HepG2 (cell line): ENCODE data around the gene EPC1. TPM values are rescaled to one million over a fixed set of nuclear protein-coding genes. Genes with fewer than 3 reads are reported as not detected.

Experiments used
- ATAC-seq: fragments of 200-7000 bp; cut with Tn5 transposase; 3 replicates; pipeline ENCODE4 v1.9.1; 2020; ENCODE audit warnings: mild to moderate bottlenecking, moderate library complexity
- BruUV-seq: library from RNA; stranded (reverse); fragments of 400-500 nt; replicated peaks from 2 replicates; lab custom pipeline; 2021; lab: Mats Ljungman, UMichigan
- CTCF ChIA-PET: fragments of 300-600 bp; formaldehyde crosslinking; extraction: SDS; loops from one replicate; lab custom pipeline; 2021; ENCODE audit warnings: low total read pairs, inconsistent platforms, low intra/inter-chr PET ratio; lab: Yijun Ruan, JAX
- POLR2A ChIA-PET: fragments of 350-600 bp; sonication (Branson Sonifier 250); formaldehyde crosslinking; loops from one replicate; lab custom pipeline; 2020; ENCODE audit warnings: antibody characterized with exemption, inconsistent platforms; lab: Yijun Ruan, JAX
- DNase-seq: peaks from one replicate; pipeline ENCODE4 v3.0.0-alpha.2; 2015; ENCODE audit warnings: low spot score
- FAIRE-seq: peaks from 3 replicates; lab custom pipeline; 2011; peaks lifted over from hg19 to GRCh38; lab: Jason Lieb, UNC
- H2AFZ ChIP-seq: one replicate; pipeline ENCODE4 v1.6.1; 2011; ENCODE audit warnings: low read length, inconsistent platforms
- H3K27ac ChIP-seq: fragments of 300-600 bp; 3 replicates; pipeline ENCODE4 v1.8.0; 2011; ENCODE audit warnings: mixed run types, mild to moderate bottlenecking, mixed read lengths, low read length, inconsistent platforms; ENCODE audit not compliant: insufficient read depth; ENCODE audit errors: extremely low read length
- H3K27me3 ChIP-seq, 2 experiments: fragments of 200-600 bp in 1 of 2; 2 replicates in 1 of 2; 3 replicates in 1 of 2; pipeline versions ENCODE4 v1.6.0 to v1.8.0; 2011; ENCODE audit warnings: low read length in 2 of 2, mild to moderate bottlenecking in 2 of 2, moderate library complexity in 2 of 2, inconsistent platforms in 1 of 2; ENCODE audit not compliant: insufficient read depth in 2 of 2, control insufficient read depth in 1 of 2
- H3K36me3 ChIP-seq, 2 experiments: fragments of 200-600 bp in 1 of 2; replicated peaks in 1 of 2; 2 replicates in 1 of 2; 3 replicates in 1 of 2; pipeline versions ENCODE4 v1.5.1 to v1.8.0; 2011; ENCODE audit warnings: low read length in 2 of 2, inconsistent platforms in 1 of 2; ENCODE audit not compliant: insufficient read depth in 2 of 2, control insufficient read depth in 1 of 2
- H3K4me1 ChIP-seq: 2 replicates; pipeline ENCODE4 v1.5.1; 2012; ENCODE audit warnings: low read length, inconsistent platforms; ENCODE audit not compliant: insufficient read depth
- H3K4me2 ChIP-seq: 2 replicates; pipeline ENCODE4 v1.6.0; 2011; ENCODE audit warnings: low read depth, low read length, inconsistent platforms
- H3K4me3 ChIP-seq, 3 experiments: fragments of 200-600 bp in 1 of 3; sonication (generic), shearing (Covaris generic) in 1 of 3; replicated peaks in 1 of 3; 2 replicates each; pipeline ENCODE4 v1.5.1; 2011 to 2016; ENCODE audit warnings: low read length in 3 of 3, inconsistent platforms in 2 of 3, low read depth in 2 of 3, mild to moderate bottlenecking in 2 of 3, control low read depth in 1 of 3, mixed read lengths in 1 of 3; ENCODE audit not compliant: insufficient read depth in 1 of 3
- H3K79me2 ChIP-seq: one replicate; pipeline ENCODE4 v1.6.1; 2011; ENCODE audit warnings: low read length, inconsistent platforms; ENCODE audit not compliant: insufficient read depth
- H3K9ac ChIP-seq: 2 replicates; pipeline ENCODE4 v1.6.0; 2011; ENCODE audit warnings: mild to moderate bottlenecking, low read depth, low read length, inconsistent platforms; ENCODE audit not compliant: insufficient read depth
- H3K9me3 ChIP-seq: 2 replicates; pipeline ENCODE4 v1.5.1; 2012; ENCODE audit warnings: mild to moderate bottlenecking, low read length
- H4K20me1 ChIP-seq: 2 replicates; pipeline ENCODE4 v1.6.0; 2011; ENCODE audit warnings: inconsistent platforms, mild to moderate bottlenecking, low read length, moderate library complexity; ENCODE audit not compliant: insufficient read depth
- CBFB ChIP-seq: sonication (generic); formaldehyde crosslinking; IDR thresholded peaks from 2 replicates; pipeline ENCODE4 v1.4.0; 2020; ENCODE audit warnings: missing genetic modification reagents
- FOXP4 ChIP-seq: sonication (generic); formaldehyde crosslinking; IDR thresholded peaks from 2 replicates; pipeline ENCODE4 v1.4.0; 2020; ENCODE audit warnings: missing genetic modification reagents
- KAT8 ChIP-seq: IDR thresholded peaks from 2 replicates; pipeline ENCODE4 v1.6.1; 2016; ENCODE audit warnings: missing genetic modification reagents, missing compliant biosample characterization
- KDM6A ChIP-seq: IDR thresholded peaks from 2 replicates; pipeline ENCODE4 v1.6.1; 2016; ENCODE audit warnings: low read depth
- KMT2B ChIP-seq: IDR thresholded peaks from 2 replicates; pipeline ENCODE4 v1.6.1; 2016; ENCODE audit warnings: missing genetic modification reagents, missing compliant biosample characterization
- LRRFIP1 ChIP-seq: sonication (generic); formaldehyde crosslinking; conservative IDR thresholded peaks from 2 replicates; pipeline ENCODE4 v1.4.0; 2020; ENCODE audit warnings: missing genetic modification reagents
- MEIS1 ChIP-seq: sonication (generic); formaldehyde crosslinking; IDR thresholded peaks from 2 replicates; pipeline ENCODE4 v1.9.0; 2021; ENCODE audit warnings: mild to moderate bottlenecking, missing genetic modification reagents, moderate library complexity, borderline replicate concordance
- NFYC ChIP-seq: IDR thresholded peaks from 2 replicates; pipeline ENCODE4 v1.6.1; 2016; ENCODE audit warnings: missing genetic modification reagents, missing compliant biosample characterization
- POGZ ChIP-seq: sonication (generic); formaldehyde crosslinking; IDR thresholded peaks from 2 replicates; pipeline ENCODE4 v1.4.0; 2020; ENCODE audit warnings: mild to moderate bottlenecking, missing genetic modification reagents
- SAP130 ChIP-seq: IDR thresholded peaks from 2 replicates; pipeline ENCODE4 v1.6.1; 2016; ENCODE audit warnings: low read depth
- TARDBP ChIP-seq: sonication (generic); formaldehyde crosslinking; IDR thresholded peaks from 2 replicates; pipeline ENCODE4 v1.8.0; 2022; ENCODE audit warnings: mild to moderate bottlenecking, missing genetic modification reagents
- ZFP91 ChIP-seq: sonication (generic); formaldehyde crosslinking; IDR thresholded peaks from 2 replicates; pipeline ENCODE4 v1.9.0; 2022; ENCODE audit warnings: missing genetic modification reagents, mild to moderate bottlenecking, borderline replicate concordance
- ZNF124 ChIP-seq: sonication (generic); formaldehyde crosslinking; IDR thresholded peaks from 2 replicates; pipeline ENCODE4 v1.4.0; 2020; ENCODE audit warnings: missing genetic modification reagents
- ZNF33A ChIP-seq: sonication (generic); formaldehyde crosslinking; IDR thresholded peaks from 2 replicates; pipeline ENCODE4 v1.5.1; 2020; ENCODE audit warnings: missing genetic modification reagents, mild to moderate bottlenecking, moderate library complexity, borderline replicate concordance
- WGBS: methylation state at CpG from one replicate; pipeline ENCODE4 v1.1.6; 2017; ENCODE audit warnings: low lambda C conversion rate; 5-methylcytosine and 5-hydroxymethylcytosine counted together
- in situ Hi-C: cut with HindIII; loops from 2 replicates; pipeline ENCODE4 v1.10.0; 2017; ENCODE audit warnings: low pct_unique_long_range_greater_than_20kb; ENCODE audit not compliant: extremely low pct_ligation_motif_present
- intact Hi-C: fragments of 100-400 bp; cut with micrococcal nuclease; formaldehyde crosslinking; loops from one replicate; pipeline ENCODE4 v1.10.0; 2022; ENCODE audit not compliant: unreplicated experiment
- polyA plus RNA-seq, 8 experiments: library from polyadenylated mRNA; depleted of rRNA in 3 of 8; stranded (reverse) in 7 of 8; unstranded in 1 of 8; fragments of >200 nt; fragmentation: Illumina TruSeq in 4 of 8; extraction: Trizol in 4 of 8; gene quantifications; 2 replicates each; pipeline versions ENCODE4 v1.2.1 to v1.2.3, GENCODE V29; 2011 to 2016; ENCODE audit warnings: low read depth in 4 of 8, missing spikeins in 1 of 8, mixed read lengths in 1 of 8; ENCODE audit not compliant: insufficient read depth in 1 of 8
- total RNA-seq, 5 experiments: library from RNA; depleted of rRNA; stranded (reverse); fragments of >200 nt; fragmentation: Illumina TruSeq; extraction: Trizol; gene quantifications; 2 replicates each; pipeline ENCODE4 v1.2.3, GENCODE V29; 2016; ENCODE audit warnings: low read depth in 1 of 5

The EPC1 gene
- total and polyA plus RNA-seq, 2 of the 13 experiments (the other 11 are each of a cell fraction or from before 2014, with no cell fraction given), result 28.7 to 44.2 TPM

GRCh38 chr10:32379318-32379949, 32.5 kb upstream of the EPC1 start (continued):
- TF ChIP-seq MEIS1 (CRISPR knock-in tag), result no peak

GRCh38 chr10:32378363-32379317, 31.7 kb upstream of the EPC1 start:
- POLR2A ChIA-PET, result interaction anchor here (0.8 to 1.5 kb wide), 3 partner anchors 14 to 274 kb away, joined by 3 to 6 read pairs (median 3); no protein-coding TSS in a partner anchor
- Histone ChIP-seq H3K36me3 (no peaks in the 10 kb centered on the region), H3K27me3 (no peaks in the 10 kb centered on the region; a peak in 1 of 5 replicates), H3K9ac (peak overlapping the region; percentile 69), H3K9me3 (no peaks in the 10 kb centered on the region), H3K4me2 (peak overlapping the region; percentile 85), H3K79me2 (peaks cover 50% of the 10 kb centered on the region), H2AFZ (peak overlapping the region; percentile 57), H3K4me1 (peaks cover 38% of the 10 kb centered on the region), H4K20me1 (peaks cover 10% of the 10 kb centered on the region; the same call in 1 of the 2 replicates), H3K27ac (peak overlapping the region; percentile 79), H3K4me3 (peak overlapping the region; percentile 64 to 94 (median 76))
- DNase-seq (peak; percentile 84), FAIRE-seq (peak; percentile 83), ATAC-seq (peak; percentile 98)
- in situ Hi-C loops (no loop called here), intact Hi-C loops (loop anchor here (1.0 to 5.0 kb wide), 3 partner anchors 32 to 604 kb away; partner anchors contain the start of gene CCDC7)
- TSS peak; percentile 62 for BruUV-seq
- WGBS, result under 1% methylated on average over 13 of the region's 19 CpGs
- CTCF ChIA-PET, result no interaction called here
- TF ChIP-seq ZFP91 (CRISPR knock-in tag) (peak; percentile 88), ZNF33A (CRISPR knock-in tag) (no peak), CBFB (CRISPR knock-in tag) (0 out of 2 replicates have a peak, but pooled peaks have one; percentile 17), POGZ (CRISPR knock-in tag) (peak; percentile 77), KAT8 (peak; percentile 38; the same call in 1 of the 2 replicates), NFYC (peak; percentile 71), FOXP4 (CRISPR knock-in tag) (0 out of 2 replicates have a peak, but pooled peaks have one; percentile 38), TARDBP (peak; percentile 70; the same call in 1 of the 2 replicates), SAP130 (CRISPR knock-in tag) (peak; percentile 64), KMT2B (CRISPR knock-in tag) (0 out of 2 replicates have a peak, but pooled peaks have one; percentile 43), ZNF124 (CRISPR knock-in tag) (peak; percentile 33; the same call in 1 of the 2 replicates), LRRFIP1 (CRISPR knock-in tag) (no peak), KDM6A (no peak)
